ENCODE results near the gene MBD6.
A peak's percentile ranks its signal among the peaks of the same experiment; 100 is the strongest.

MBD6 gene

GRCh38 chr12:57522011-57522886 lies at the start of gene MBD6:
Gene MBD6 (plus strand): TSS chr12:57522824. CDS start chr12:57524304, 1,480 bp downstream.
- DNase-seq: peak; percentile 92

- no peak for DNase-seq
These were observed 49.2 kb upstream of the MBD6 start for GRCh38 chr12:57473392-57473791.

- no peak for DNase-seq
These were observed 48.7 kb upstream of the MBD6 start for GRCh38 chr12:57473886-57474285.

- DNase-seq: no peak
These were observed 48.2 kb upstream of the MBD6 start for GRCh38 chr12:57474430-57474829.

GRCh38 chr12:57474862-57475261 lies 47.8 kb upstream of the MBD6 start:
- DNase-seq: no peak

GRCh38 chr12:57475271-57476161 lies 47.1 kb upstream of the MBD6 start:
- no peak for DNase-seq

GRCh38 chr12:57476162-57476992 lies 46.2 kb upstream of the MBD6 start:
- DNase-seq: no peak

GRCh38 chr12:57476993-57477709 lies 45.5 kb upstream of the MBD6 start:
- DNase-seq: no peak

GRCh38 chr12:57477710-57478681 lies 44.6 kb upstream of the MBD6 start:
- DNase-seq: peak; percentile 35

- no peak for DNase-seq
These were observed 43.6 kb upstream of the MBD6 start for GRCh38 chr12:57479043-57479375.

GRCh38 chr12:57479376-57480115 lies 43.1 kb upstream of the MBD6 start, which contains the start of gene ARHGAP9:
Gene ARHGAP9 (minus strand): TSS chr12:57479866. CDS start chr12:57479406, 460 bp downstream.
- DNase-seq: peak; percentile 60

- DNase-seq: no peak
These were observed 41.0 kb upstream of the MBD6 start for GRCh38 chr12:57481671-57482070.

GRCh38 chr12:57483466-57483865 lies 39.2 kb upstream of the MBD6 start:
- DNase-seq: no peak

- DNase-seq: no peak
These were observed 36.9 kb upstream of the MBD6 start for GRCh38 chr12:57485695-57486094.

- no peak for DNase-seq
These were observed 35.5 kb upstream of the MBD6 start for GRCh38 chr12:57487055-57487596.

- peak; percentile 85 for DNase-seq
These were observed 34.8 kb upstream of the MBD6 start, which contains the start of gene MARS1 for GRCh38 chr12:57487597-57488401. Gene MARS1 (plus strand): TSS chr12:57488068. CDS start chr12:57488091, 23 bp downstream.

- no peak for DNase-seq
These were observed 34.0 kb upstream of the MBD6 start for GRCh38 chr12:57488402-57489156.

GRCh38 chr12:57489157-57489641 lies 33.4 kb upstream of the MBD6 start:
- no peak for DNase-seq

Data from NK-92 treated with Interleukin-12 subunit alpha and Interleukin-12 subunit beta, amount 100 ng/mL, for 24 hours (cell line).